Stimulated activated CD8-positive, alpha-beta memory T cell treated with anti-CD3 and anti-CD28 coated beads, Interleukin-2, amount 100 ng/mL, for 1 hour (primary cell): ENCODE results near the gene KIF18B.
A peak's percentile ranks its signal among the peaks of the same experiment; 100 is the strongest.

ENCODE experiments used
- DNase-seq, 2 donors: peaks; one replicate each; pipeline ENCODE4 v3.0.0-alpha.2; 2020; ENCODE audit warnings: low read depth in 2 of 2

The KIF18B gene

GRCh38 chr17:44919411-44919810 is 28.2 kb downstream of the KIF18B start:
- DNase-seq = no peak

- no peak for DNase-seq
These were observed 29.6 kb downstream of the KIF18B start for GRCh38 chr17:44918006-44918405.

DNA sequence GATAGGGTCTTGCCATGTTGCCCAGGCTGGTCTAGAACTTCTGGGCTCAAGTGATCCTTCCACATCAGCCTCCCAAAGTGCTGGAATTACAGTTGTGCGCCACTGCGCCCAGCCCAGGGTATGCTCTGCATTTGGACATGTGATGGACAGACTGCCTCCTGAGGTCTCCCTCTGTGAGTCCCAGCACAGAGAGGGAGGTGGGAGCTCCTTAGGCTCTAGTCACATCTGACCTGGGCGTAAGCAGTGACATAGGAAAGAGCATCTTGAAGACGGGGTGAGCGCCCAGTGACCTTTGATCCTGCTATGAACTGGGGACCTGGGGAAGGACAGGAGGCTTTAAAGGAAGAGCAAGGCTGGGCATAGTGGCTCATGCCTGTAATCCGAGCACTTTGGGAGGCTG is 30.1 kb downstream of the KIF18B start:
- DNase-seq = no peak

- no peak for DNase-seq
These were observed 30.8 kb downstream of the KIF18B start for GRCh38 chr17:44916781-44917241.

DNA sequence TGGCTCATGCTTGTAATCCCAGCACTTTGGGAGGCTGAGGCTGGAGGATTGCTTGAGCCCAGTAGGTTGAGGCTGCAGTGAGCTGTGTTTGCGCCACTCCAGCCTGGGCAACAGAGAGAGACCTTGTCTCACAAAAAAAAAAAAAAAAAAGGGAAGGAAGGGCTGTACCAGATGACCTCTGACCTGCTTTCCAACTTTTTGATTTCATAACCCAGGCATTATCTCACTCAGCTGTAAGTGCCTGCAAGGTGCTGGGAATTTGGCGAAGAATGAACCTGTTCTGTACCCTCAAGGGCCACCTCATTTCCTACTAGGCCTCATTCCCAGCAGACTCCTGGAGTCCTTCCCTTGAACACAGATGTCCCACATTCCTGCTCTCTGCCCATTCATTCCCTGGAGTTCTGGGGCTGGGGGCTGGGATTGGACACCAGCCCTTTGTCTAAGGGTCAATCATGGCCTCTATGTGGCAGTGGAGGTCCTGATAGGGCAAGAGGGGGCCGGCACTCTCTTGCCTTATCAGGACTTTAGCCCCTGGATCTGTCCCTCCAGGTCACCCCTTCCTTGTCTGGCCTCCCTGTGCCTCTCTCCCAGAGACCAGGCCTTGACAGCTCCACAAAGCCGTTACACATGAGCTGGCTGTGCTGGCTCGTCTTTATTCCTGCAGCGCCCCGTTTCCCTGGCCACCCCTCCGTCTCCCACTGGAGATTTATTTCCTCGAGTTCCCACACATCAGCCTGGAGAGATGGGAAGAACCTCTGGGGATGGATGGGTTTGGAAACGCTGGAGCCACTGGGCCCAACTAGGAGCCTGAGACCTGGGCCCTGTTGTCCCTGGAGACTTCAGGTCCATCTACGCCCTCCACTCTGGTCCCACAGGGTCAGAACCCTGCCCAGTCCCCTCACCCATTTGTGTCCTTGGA is 31.5 kb downstream of the KIF18B start:
- no peak for DNase-seq

DNA sequence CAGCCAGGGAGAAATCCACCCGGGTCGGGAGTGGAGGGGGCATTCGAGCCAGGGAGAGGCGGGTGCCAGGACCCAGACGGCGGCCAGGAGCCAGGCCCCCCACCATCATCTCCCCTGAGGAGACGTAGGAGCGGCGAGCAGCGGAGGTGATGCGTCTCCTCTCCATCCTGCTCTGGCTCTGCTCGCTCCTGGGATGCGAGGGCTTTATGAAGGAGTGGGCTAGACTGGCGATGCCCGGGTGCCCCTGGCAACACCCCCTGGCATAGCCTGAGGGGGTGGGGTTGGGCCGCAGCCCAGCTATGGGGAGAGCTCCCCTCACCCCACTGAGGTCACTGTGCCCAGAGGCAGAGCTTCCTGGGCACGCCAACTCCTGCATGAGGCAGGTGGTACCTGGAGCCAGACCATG is 32.2 kb downstream of the KIF18B start, which contains the start of gene GFAP:
Gene GFAP, minus strand, starts transcription at position 180 of the 406 bp plus-strand sequence. Its CDS starts 14 bp downstream, at position 166.
- DNase-seq = no peak

- DNase-seq = no peak
These were observed 32.8 kb downstream of the KIF18B start for GRCh38 chr17:44914698-44915271.

DNA sequence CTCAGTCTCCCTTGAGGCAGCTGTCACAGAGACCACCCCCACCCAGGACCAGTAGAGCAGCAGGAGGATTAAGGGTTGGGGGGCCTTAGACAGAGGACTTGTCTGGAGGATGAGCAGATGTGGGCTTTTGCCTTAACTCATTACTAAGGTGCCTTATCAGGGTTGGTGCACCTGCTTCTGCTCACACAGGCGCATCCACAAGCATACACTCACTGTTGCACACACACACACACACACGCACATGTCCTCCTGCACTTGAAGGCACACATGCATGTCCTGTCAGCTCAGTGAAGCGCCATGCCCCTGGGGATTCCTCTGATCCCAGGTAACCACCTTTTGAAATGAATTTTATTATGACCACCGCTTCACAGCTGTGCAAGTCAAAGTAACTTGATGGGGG is 33.4 kb downstream of the KIF18B start:
- no peak for DNase-seq

- no peak for DNase-seq
These were observed 33.9 kb downstream of the KIF18B start for GRCh38 chr17:44913676-44914075.

DNA sequence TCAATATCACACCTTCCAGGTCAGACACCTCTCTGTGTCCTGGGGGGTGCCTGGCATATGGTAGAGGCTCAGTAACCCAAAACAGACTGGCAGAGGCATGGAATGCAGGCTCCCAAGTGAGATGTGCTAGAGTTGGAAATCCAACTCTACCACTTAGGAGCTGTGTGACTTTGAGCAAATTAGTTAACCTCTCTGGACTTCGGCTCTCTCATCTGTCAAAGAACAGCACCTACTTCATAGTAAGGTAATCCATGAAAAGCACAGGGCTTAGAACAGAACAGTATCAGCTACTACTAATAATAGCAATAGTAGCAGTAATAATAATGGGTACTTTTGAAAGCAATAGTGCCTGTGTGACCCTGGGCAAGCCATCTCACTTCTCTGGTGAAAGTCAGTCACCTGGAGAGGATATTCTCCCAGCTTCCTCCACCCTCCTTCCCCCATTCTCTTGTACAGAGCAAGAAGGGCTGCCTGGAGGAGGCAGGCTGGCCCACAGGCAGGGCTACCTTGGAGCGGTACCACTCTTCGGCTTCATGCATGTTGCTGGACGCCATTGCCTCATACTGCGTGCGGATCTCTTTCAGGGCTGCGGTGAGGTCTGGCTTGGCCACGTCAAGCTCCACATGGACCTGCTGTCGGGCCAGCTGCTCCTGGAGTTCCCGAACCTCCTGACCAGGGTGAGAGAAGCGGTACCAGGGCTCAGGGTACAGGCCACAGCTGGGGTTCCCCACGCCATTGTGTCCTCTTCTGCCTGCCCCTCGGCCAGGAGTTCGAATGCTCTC is 34.6 kb downstream of the KIF18B start:
- DNase-seq = no peak

- peak in 1 of 2 donors; percentile 21 for DNase-seq
These were observed 36.2 kb downstream of the KIF18B start for GRCh38 chr17:44911133-44912001.

GRCh38 chr17:44910231-44911106 is 37.1 kb downstream of the KIF18B start:
- DNase-seq = no peak

GRCh38 chr17:44909681-44910144 is 37.9 kb downstream of the KIF18B start:
- no peak for DNase-seq

- no peak for DNase-seq
These were observed 38.7 kb downstream of the KIF18B start for GRCh38 chr17:44908761-44909326.

GRCh38 chr17:44907729-44908470 is 39.7 kb downstream of the KIF18B start:
- DNase-seq = no peak

- no peak for DNase-seq
These were observed 40.5 kb downstream of the KIF18B start for GRCh38 chr17:44906763-44907728.

GRCh38 chr17:44906010-44906646 is 41.4 kb downstream of the KIF18B start:
- DNase-seq = no peak
